ENCODE measurements around the gene TAS1R2. TPM values are rescaled to one million over a fixed set of nuclear protein-coding genes. Genes with fewer than 3 reads are reported as not detected.

The TAS1R2 gene
- total RNA-seq, 1 donor from 2014 or later: not detected

DNA sequence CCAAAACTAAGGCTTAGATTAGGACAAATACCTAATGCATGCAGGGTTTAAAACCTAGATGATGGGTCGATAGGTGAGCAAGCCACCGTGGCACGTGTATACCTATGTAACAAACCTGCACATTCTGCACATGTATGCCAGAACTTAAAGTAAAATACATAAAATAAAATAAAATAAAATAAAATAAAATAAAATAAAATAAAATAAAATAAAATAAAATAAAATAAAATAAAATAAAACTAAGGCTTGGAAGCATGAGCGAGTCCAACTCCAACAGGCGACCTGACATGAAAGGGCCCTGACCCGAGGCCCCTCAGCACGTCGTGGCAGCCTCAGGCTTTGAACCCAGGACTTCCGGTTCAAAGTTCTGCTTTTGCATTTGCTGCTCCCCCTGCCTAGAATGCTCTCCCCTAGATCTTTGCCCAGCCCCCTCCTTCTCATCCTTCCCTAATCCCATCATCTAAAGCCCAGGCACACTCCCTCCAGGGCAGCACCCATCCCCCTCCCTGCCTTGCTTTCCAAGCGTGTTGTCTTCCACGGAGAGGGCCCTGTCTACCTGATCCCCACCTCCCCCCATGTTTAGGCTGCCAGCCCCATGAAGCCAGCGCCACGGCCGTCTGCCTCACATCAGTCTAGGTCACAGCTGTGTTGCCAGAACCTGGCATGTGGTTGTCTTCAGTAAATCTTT, 64.3 kb downstream of the TAS1R2 start:
- Mint-ChIP-seq H3K27ac (ENCODE audit: unreplicated experiment) (no peak overlapping the region), H3K9me3 (no peaks in the 10 kb centered on the region), H3K36me3 (ENCODE audit: low read depth) (no peaks in the 10 kb centered on the region), H3K4me3 (no peak overlapping the region), H3K4me1 (no peaks in the 10 kb centered on the region), H3K27me3 (ENCODE audit: low read depth) (peaks cover 21% of the 10 kb centered on the region)
- TF ChIP-seq, protein P1, sequence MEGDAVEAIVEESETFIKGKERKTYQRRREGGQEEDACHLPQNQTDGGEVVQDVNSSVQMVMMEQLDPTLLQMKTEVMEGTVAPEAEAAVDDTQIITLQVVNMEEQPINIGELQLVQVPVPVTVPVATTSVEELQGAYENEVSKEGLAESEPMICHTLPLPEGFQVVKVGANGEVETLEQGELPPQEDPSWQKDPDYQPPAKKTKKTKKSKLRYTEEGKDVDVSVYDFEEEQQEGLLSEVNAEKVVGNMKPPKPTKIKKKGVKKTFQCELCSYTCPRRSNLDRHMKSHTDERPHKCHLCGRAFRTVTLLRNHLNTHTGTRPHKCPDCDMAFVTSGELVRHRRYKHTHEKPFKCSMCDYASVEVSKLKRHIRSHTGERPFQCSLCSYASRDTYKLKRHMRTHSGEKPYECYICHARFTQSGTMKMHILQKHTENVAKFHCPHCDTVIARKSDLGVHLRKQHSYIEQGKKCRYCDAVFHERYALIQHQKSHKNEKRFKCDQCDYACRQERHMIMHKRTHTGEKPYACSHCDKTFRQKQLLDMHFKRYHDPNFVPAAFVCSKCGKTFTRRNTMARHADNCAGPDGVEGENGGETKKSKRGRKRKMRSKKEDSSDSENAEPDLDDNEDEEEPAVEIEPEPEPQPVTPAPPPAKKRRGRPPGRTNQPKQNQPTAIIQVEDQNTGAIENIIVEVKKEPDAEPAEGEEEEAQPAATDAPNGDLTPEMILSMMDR (conservative IDR thresholded peaks at IDR 0.05): no peak
- DNase-seq (ENCODE audit: low read depth, low spot score): no peak

DNA sequence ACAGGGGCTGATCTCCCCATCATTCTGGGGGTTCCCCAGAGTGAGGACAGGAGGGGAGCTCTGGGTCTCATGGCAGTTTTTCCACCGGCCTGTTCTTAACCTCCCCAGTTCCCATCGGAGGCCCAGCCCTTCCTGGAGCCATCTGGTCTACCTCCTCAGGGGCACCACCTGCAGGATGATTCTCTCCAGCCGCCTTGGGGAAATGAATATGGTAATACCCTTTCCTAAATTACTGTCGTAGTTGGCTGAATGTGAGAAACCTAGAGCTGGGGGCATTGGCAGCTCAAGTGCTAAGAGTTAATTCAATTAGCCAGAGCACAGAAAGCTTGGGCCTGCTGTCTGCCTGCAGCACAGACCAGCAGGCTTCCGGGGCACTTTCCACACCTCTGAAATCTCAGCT, 64.9 kb downstream of the TAS1R2 start:
- Mint-ChIP-seq H3K4me3 (no peak overlapping the region), H3K36me3 (ENCODE audit: low read depth) (no peaks in the 10 kb centered on the region), H3K4me1 (no peaks in the 10 kb centered on the region), H3K27ac (ENCODE audit: unreplicated experiment) (no peak overlapping the region), H3K27me3 (ENCODE audit: low read depth) (peaks cover 27% of the 10 kb centered on the region), H3K9me3 (no peaks in the 10 kb centered on the region)
- TF ChIP-seq, protein P1 (conservative IDR thresholded peaks at IDR 0.05): peak; percentile 21
- DNase-seq (ENCODE audit: low read depth, low spot score): no peak

DNA sequence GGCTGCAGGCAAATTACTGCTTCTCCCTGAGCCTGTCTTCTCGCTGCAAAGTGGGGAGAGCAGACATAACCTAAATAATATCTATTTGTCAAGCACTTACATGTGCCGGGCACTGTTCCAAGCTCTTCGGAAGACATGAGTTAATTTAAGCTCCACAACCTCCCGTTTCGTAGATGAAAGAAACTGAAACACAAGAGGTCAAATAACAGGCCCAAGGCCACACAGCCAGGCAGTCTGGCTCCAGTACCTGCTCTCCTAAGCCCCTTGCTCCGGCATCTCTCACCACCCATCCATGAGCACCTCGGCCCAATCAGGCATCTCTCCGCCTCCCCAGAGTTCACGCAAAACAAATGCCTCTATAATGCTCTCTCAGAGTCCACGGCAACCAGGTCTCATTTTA, 65.4 kb downstream of the TAS1R2 start:
- Mint-ChIP-seq H3K36me3 (ENCODE audit: low read depth) (no peaks in the 10 kb centered on the region), H3K27ac (ENCODE audit: unreplicated experiment) (no peak overlapping the region), H3K9me3 (no peaks in the 10 kb centered on the region), H3K4me3 (no peak overlapping the region), H3K27me3 (ENCODE audit: low read depth) (peaks cover 32% of the 10 kb centered on the region), H3K4me1 (no peaks in the 10 kb centered on the region)
- no peak for DNase-seq (ENCODE audit: low read depth, low spot score)
- TF ChIP-seq, protein P1 (conservative IDR thresholded peaks at IDR 0.05): no peak

DNA sequence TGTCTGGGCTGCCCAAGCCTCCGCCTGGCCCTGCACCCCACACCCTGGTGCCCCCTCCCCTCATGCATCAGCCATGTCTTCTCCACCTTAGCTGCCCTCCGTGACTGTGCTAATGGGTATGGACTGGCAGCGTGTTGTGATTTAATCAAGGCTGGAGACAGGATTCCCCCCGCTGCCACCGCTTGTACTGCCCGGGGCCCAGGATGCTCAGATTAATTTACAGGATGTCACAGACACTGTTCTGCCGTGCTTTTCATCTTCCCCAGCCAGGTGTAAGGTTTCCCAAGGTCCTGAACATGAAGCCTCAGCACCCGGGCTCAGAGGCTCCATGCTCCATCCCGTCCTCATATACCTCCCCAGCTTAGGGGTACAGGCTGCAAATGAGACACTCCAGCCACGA, 66.3 kb downstream of the TAS1R2 start:
- Mint-ChIP-seq H3K9me3 (no peaks in the 10 kb centered on the region), H3K4me1 (no peaks in the 10 kb centered on the region), H3K36me3 (ENCODE audit: low read depth) (no peaks in the 10 kb centered on the region), H3K4me3 (no peak overlapping the region), H3K27me3 (ENCODE audit: low read depth) (peaks cover 35% of the 10 kb centered on the region), H3K27ac (ENCODE audit: unreplicated experiment) (no peak overlapping the region)
- DNase-seq (ENCODE audit: low read depth, low spot score): no peak
- TF ChIP-seq, protein P1 (conservative IDR thresholded peaks at IDR 0.05): no peak

DNA sequence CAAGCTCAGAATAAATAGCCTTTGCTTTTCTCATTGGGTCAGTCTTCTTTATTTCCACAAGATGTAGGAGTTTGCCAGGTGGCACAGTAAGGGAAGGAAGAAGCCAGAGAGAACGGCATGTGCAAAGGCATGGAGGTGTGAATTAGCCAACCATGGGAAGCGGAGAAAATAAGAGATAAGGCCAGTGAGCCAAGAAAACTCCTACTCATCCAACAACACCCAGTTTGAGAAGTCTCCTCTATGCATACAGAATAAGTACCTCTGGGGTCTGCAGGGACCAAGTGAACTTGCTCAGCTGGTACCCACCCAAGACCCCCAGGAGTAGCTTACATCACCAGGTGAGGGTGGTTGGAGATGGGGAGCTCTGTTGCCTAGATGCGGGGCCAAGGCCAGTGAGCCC, 66.7 kb downstream of the TAS1R2 start:
- peaks cover 37% of the 10 kb centered on the region for H3K27me3 Mint-ChIP-seq (ENCODE audit: low read depth)
- no peaks in the 10 kb centered on the region for H3K9me3 Mint-ChIP-seq
- no peaks in the 10 kb centered on the region for H3K36me3 Mint-ChIP-seq (ENCODE audit: low read depth)
- TF ChIP-seq, protein P1 (conservative IDR thresholded peaks at IDR 0.05): no peak
- no peak overlapping the region for H3K4me3 Mint-ChIP-seq
- H3K4me1 Mint-ChIP-seq: no peaks in the 10 kb centered on the region
- H3K27ac Mint-ChIP-seq (ENCODE audit: unreplicated experiment): no peak overlapping the region
- DNase-seq (ENCODE audit: low read depth, low spot score): no peak

Small RNA genes lying within 50 kb of the gene (microRNA-seq; reads per million reads assigned to microRNA genes)
- gene MIR1290 (not detected), gene MIR4695 (6.5 reads per million, percentile 5 among the genes with 10 or more reads in this experiment)

Other genes with a start within 250 kb of the TAS1R2 start
- gene PAX7, start 228.8 kb downstream of the TAS1R2 start, total RNA-seq: 10.2 and 10.9 TPM in 2 replicates
- 18.4 and 19.5 TPM in 2 replicates for gene ALDH4A1, start 42.9 kb upstream of the TAS1R2 start, total RNA-seq
- 9.8 and 9.9 TPM in 2 replicates for gene IFFO2, start 97.0 kb upstream of the TAS1R2 start, total RNA-seq

Data from neural crest cell (in vitro differentiated cells).